MCF 10A (cell line): ENCODE results near the gene NISCH. TPM values are rescaled to one million over a fixed set of nuclear protein-coding genes. Genes with fewer than 3 reads are reported as not detected.

Experiments used
- BruUV-seq: library from RNA; stranded (reverse); fragments of 400-500 nt; replicated peaks from 2 replicates; lab custom pipeline; 2021; lab: Mats Ljungman, UMichigan
- CTCF ChIA-PET: fragments of 300-600 bp; sonication (Branson Sonifier 250); formaldehyde crosslinking; extraction: SDS; loops from one replicate; lab custom pipeline; 2021; ENCODE audit warnings: antibody characterized with exemption, inconsistent platforms; lab: Yijun Ruan, JAX
- POLR2A ChIA-PET: fragments of 300-600, 350-650 bp; sonication (Branson Sonifier 250); formaldehyde crosslinking; extraction: SDS; loops from one replicate; lab custom pipeline; 2020; ENCODE audit warnings: antibody characterized with exemption, inconsistent platforms; lab: Yijun Ruan, JAX
- DNase-seq: peaks from one replicate; pipeline ENCODE4 v3.0.0-alpha.2; 2018; ENCODE audit not compliant: unreplicated experiment
- H3K27ac Mint-ChIP-seq: one replicate; pipeline ENCODE4 v1.8.0; 2022; ENCODE audit warnings: mild to moderate bottlenecking, low read depth, mixed read lengths; ENCODE audit not compliant: unreplicated experiment
- H3K27me3 Mint-ChIP-seq: one replicate; pipeline ENCODE4 v1.8.0; 2022; ENCODE audit warnings: mixed read lengths; ENCODE audit not compliant: insufficient read depth, unreplicated experiment
- H3K36me3 Mint-ChIP-seq: one replicate; pipeline ENCODE4 v1.8.0; 2022; ENCODE audit warnings: mild to moderate bottlenecking, moderate library complexity, mixed read lengths; ENCODE audit not compliant: insufficient read depth, unreplicated experiment
- H3K4me1 Mint-ChIP-seq: one replicate; pipeline ENCODE4 v1.8.0; 2022; ENCODE audit warnings: mixed read lengths; ENCODE audit not compliant: insufficient read depth, unreplicated experiment
- H3K4me3 Mint-ChIP-seq: one replicate; pipeline ENCODE4 v1.8.0; 2022; ENCODE audit warnings: mild to moderate bottlenecking, moderate library complexity, mixed read lengths; ENCODE audit not compliant: unreplicated experiment
- H3K9me3 Mint-ChIP-seq: one replicate; pipeline ENCODE4 v1.8.0; 2022; ENCODE audit warnings: mixed read lengths; ENCODE audit not compliant: unreplicated experiment
- intact Hi-C: fragments of 100-400 bp; cut with micrococcal nuclease; formaldehyde crosslinking; loops from 2 replicates; pipeline ENCODE4 v1.14.1; 2022
- total RNA-seq: library from RNA; stranded (reverse); gene quantifications from 2 replicates; pipeline ENCODE4 v1.2.3, GENCODE V29; 2022
- TF ChIP-seq, protein P1 (sequence below): fragments of 200-600 bp; IDR thresholded peaks from one replicate; pipeline ENCODE4 v1.8.0; 2022; ENCODE audit warnings: antibody characterized with exemption, mild to moderate bottlenecking; ENCODE audit not compliant: unreplicated experiment

Gene NISCH
- total RNA-seq, 1 experiment from 2014 or later = 60.5 TPM

DNA sequence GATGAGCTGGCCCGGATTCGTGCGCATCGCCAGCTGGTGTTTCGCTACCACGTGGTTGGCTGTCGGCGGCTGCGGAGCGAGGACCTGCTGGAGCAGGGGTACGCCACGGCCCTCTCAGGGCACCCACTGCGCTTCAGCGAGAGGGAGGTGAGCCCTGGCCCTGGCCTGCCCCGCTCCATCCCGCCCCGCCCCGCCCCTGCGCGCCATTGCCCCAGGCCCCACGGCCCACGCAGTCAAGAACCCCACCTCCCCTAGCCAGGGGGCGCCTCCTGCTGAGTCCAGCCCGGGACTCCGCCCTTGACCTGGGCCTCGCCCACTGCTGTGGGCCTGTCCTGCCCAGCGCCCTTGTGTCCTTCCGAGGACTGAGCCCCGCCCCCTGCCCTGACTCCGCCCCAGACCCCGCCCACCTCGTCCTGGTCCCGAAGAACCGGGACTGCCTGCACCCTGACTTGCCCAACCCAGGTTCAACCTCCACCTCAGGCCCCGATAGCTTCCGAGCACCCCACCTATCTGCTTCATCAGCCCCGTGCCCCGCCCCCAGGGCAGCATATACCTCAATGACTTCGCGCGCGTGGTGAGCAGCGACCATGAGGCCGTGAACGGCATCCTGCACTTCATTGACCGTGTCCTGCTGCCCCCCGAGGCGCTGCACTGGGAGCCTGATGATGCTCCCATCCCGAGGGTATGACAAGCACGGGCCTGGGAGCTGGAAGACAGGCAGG lies 63.5 kb downstream of the NISCH start:
- peaks cover 4% of the 10 kb centered on the region for H3K4me1 Mint-ChIP-seq
- H3K36me3 Mint-ChIP-seq = no peaks in the 10 kb centered on the region
- intact Hi-C loops = no loop called here
- ChIA-PET CTCF (interaction anchor here (0.6 kb wide), 1 partner anchor 46 kb away, joined by 3 read pairs; no protein-coding TSS in a partner anchor), POLR2A (no interaction called here)
- TF ChIP-seq, protein P1, sequence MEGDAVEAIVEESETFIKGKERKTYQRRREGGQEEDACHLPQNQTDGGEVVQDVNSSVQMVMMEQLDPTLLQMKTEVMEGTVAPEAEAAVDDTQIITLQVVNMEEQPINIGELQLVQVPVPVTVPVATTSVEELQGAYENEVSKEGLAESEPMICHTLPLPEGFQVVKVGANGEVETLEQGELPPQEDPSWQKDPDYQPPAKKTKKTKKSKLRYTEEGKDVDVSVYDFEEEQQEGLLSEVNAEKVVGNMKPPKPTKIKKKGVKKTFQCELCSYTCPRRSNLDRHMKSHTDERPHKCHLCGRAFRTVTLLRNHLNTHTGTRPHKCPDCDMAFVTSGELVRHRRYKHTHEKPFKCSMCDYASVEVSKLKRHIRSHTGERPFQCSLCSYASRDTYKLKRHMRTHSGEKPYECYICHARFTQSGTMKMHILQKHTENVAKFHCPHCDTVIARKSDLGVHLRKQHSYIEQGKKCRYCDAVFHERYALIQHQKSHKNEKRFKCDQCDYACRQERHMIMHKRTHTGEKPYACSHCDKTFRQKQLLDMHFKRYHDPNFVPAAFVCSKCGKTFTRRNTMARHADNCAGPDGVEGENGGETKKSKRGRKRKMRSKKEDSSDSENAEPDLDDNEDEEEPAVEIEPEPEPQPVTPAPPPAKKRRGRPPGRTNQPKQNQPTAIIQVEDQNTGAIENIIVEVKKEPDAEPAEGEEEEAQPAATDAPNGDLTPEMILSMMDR = no peak
- no peak overlapping the region for H3K27ac Mint-ChIP-seq
- no peak overlapping the region for H3K4me3 Mint-ChIP-seq
- no peak for DNase-seq
- no peaks in the 10 kb centered on the region for H3K9me3 Mint-ChIP-seq
- H3K27me3 Mint-ChIP-seq = no peaks in the 10 kb centered on the region
- no TSS peak for BruUV-seq

DNA sequence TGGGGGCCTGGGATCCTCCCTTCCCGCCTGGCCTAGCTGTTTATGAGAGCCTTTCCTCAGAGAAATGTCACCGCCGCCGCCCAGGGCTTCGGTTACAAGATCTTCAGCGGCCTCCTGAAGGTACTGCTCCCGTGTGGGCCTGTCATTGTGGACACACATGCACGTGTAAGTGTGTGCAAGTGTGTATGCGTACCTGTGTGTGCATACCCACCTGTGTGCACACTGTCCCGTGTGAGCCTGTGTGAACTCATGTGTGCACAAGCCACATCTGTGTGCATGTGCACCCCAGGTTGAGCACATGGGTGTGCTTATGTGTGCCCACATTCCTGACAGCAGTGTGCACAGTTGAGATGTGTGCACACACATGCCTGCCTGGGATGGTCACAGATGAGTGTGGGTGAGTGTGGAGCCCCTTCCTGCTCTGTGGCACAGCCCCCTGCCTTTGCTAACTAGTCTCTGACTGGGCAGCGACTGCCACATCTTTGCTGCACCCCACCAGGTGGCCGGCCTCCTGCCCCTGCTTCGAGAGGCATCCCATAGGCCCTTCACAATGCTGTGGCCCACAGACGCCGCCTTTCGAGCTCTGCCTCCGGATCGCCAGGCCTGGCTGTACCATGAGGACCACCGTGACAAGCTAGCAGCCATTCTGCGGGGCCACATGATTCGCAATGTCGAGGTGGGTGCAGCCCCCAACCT lies 64.2 kb downstream of the NISCH start:
- Mint-ChIP-seq H3K9me3 (no peaks in the 10 kb centered on the region), H3K27me3 (no peaks in the 10 kb centered on the region), H3K36me3 (no peaks in the 10 kb centered on the region), H3K4me1 (peaks cover 4% of the 10 kb centered on the region), H3K27ac (no peak overlapping the region), H3K4me3 (no peak overlapping the region)
- no peak for DNase-seq
- intact Hi-C loops = no loop called here
- ChIA-PET CTCF (no interaction called here), POLR2A (interaction anchor here (0.7 kb wide), 1 partner anchor 17 kb away, joined by 3 read pairs; the partner anchor contains the start of gene UQCC5)
- TF ChIP-seq, protein P1 = no peak
- no TSS peak for BruUV-seq

DNA sequence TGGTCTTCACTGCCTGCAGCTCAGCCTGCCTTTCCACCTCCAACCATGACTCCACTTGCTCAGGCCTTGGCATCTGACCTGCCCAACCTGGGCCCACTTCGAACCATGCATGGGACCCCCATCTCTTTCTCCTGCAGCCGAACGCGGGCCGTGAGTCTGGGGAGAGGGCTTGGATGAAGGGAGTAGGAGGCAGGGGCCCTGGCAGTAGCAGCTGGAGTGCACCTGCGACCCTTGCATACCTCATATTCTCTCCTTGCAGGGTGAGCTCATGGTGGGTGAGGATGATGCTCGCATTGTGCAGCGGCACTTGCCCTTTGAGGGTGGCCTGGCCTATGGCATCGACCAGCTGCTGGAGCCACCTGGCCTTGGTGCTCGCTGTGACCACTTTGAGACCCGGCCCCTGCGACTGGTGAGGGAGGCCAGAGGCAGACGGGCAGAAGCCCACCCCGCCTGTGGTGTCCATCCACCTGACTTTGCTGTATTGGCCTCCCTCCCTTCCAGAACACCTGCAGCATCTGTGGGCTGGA lies 64.8 kb downstream of the NISCH start:
- H3K4me1 Mint-ChIP-seq = peaks cover 2% of the 10 kb centered on the region
- no peak for DNase-seq
- no TSS peak for BruUV-seq

More for the DNA sequence above, 64.8 kb downstream of the NISCH start:
- intact Hi-C loops = no loop called here
- H3K9me3 Mint-ChIP-seq = no peaks in the 10 kb centered on the region
- H3K27me3 Mint-ChIP-seq = no peaks in the 10 kb centered on the region
- ChIA-PET CTCF (interaction anchor here (0.5 kb wide), 1 partner anchor 7 kb away, joined by 3 read pairs; no protein-coding TSS in a partner anchor), POLR2A (interaction anchor here (0.7 kb wide), 1 partner anchor 16 kb away, joined by 3 read pairs; the partner anchor contains the start of gene UQCC5)
- H3K4me3 Mint-ChIP-seq = no peak overlapping the region
- H3K36me3 Mint-ChIP-seq = no peaks in the 10 kb centered on the region
- TF ChIP-seq, protein P1 = no peak
- H3K27ac Mint-ChIP-seq = no peak overlapping the region
